ENCODE results near the gene NPIPA8. TPM values are rescaled to one million over a fixed set of nuclear protein-coding genes. Genes with fewer than 3 reads are reported as not detected.
"Not testable (repeated sequence)": the region's sequence is repeated elsewhere in the genome, so short reads cannot be mapped to it uniquely, and the experiment has no call there.

Gene NPIPA8
- 1.5 TPM for polyA plus RNA-seq (2013, experiment 1 of 2; ENCODE audit: insufficient read length)
- polyA plus RNA-seq (2013, experiment 2 of 2; ENCODE audit: insufficient read length) = 0.28 TPM

DNA sequence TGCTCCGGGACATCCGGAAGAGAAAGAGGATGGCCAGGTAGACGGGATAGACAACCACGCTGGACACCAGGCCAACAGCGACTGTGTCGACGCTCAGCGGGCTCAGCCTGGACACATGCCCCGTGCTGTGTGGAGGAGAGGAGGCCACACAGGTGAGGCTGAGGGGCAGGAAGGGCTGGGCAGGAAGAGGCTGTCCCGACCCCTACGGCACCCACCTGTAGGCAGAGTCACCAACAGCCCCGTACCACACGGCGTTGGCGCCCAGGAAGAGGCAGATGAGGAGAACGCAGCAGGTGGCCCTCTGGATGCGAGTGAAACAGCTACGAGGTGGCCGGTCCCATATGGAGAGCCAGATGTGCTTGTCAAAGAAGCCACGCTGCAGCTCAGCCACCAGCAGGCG is at the start of gene NPIPA8:
NPIPA8 (minus strand) TSS at position 101 of the 400 bp plus-strand sequence. CDS start 4,074 bp downstream, outside the sequence.
- DNase-seq = not testable (repeated sequence)

DNA sequence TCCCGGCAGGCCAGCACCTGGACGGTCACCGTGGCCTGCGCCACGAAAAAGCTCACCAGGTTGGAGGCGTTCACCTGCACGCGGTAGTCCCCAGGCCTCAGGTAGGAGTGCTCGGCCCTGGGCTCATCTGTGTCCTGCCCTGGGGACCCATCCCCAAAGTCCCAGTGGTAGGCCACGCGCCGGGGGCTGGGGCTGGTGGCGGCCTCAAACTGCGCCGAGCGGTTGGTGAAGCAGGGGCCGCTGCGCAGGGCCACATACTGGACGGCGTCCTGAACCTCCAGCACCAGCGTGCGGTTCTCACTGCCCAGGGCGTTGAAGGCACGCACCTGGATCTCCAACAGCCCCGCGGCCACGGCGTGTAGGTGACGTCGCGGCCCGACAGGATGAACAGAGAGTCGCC is 48.7 kb upstream of the NPIPA8 start:
- DNase-seq = not testable (repeated sequence)

DNA sequence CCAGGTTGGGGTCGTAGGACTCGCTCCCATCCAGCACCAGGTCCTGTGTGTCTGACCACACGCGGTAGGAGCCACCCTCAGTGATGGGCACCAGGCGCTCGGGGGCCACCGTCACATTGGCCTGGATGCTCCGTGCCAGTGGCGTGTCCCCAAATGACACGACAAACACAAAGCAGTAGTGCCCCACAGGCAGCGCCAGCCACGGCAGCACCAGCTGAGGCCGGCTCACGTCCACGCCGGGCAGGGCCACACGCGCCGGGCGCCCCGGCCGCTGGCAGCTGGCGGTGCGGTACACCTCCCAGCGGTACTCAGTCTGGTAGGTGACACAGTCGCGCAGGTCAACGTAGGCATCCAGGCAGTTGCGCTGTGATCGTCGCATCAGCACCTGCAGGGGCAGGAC is 48.3 kb upstream of the NPIPA8 start:
- not testable (repeated sequence) for DNase-seq

DNA sequence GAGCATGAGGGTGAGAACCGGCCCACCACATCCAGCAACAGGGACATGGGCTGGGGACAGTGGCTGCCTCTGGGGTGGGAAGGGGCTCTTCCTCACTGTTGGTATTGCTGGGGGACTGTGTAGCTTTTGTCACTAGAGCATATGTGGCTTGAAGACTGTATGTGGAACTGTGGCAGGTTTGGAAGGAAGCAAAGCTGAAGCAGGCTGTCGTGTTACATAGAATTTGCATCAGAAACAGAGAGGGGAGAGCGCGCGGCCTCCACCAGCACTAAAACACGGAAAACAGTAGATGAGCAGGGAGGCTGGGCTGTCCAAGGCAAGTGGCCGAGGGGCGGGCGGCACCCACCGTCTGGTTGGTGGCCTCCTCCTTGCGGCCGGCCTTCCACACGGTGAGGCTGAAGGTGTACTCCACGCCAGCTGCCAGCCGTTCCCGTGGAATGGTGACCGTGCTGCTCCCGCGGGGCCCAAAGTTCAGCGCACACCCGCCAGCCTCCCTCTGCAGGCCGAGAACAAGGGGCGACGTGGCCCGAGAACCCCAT is 47.6 kb upstream of the NPIPA8 start:
- DNase-seq = not testable (repeated sequence)

DNA sequence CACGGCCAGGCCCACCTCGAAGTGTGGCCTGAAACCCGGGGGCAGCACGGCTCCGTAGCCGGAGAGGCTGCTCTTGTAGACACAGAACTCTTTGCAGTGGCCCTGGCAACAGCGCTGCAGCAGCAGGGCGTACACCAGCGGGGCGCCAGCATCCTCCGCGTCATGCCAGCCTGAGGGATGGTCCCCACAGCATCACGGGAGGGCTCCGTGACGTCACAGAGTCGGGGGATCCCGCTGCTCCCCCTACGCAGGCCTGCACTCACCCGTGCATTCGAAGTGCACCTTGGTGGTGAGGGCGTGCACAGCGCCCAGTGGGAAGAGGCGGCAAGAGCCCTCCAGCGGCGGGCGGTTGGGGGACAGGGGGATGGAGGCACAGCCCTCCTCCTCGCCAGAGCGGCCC is 46.2 kb upstream of the NPIPA8 start:
- not testable (repeated sequence) for DNase-seq

DNA sequence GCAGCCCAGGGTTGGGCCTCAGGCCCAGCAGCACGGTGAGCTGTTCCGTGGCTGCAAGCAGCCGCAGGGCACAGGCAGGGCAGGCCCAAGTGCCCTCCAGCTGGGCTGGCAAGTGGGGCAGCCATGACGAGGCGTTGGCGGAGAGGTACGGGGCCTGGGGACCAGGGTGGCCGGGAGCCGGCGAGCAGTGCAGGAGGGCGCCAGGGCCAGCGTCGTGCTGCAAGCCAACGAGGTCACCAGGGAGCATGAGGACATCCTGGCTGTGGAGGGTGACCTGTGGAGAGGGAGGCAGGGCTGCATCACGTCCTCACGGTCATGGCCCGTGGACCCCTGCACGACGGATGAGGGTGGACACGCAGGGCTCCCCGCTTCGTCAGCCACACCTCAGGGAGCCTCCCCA is 11.2 kb upstream of the NPIPA8 start:
- DNase-seq = not testable (repeated sequence)

DNA sequence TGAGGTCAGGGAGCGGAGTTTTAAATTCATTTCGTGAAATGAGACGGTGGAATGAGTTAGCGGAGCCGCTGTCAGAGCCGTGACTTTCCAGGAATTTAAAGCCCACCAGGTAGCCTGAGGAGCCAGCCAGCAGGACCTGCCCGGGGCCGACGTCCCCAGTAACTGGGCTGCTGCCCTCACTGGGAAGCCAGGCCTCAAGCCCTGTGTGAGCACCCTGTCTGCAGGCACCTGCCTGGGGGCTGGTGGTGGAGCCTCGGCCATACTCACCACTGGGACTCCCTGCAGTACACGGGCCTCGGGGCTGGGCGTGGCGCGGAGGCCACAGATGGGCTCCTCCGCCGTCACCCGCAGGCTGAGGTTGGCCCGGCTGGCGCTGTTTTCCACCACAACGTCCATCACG is 10.5 kb upstream of the NPIPA8 start:
- DNase-seq = not testable (repeated sequence)

DNA sequence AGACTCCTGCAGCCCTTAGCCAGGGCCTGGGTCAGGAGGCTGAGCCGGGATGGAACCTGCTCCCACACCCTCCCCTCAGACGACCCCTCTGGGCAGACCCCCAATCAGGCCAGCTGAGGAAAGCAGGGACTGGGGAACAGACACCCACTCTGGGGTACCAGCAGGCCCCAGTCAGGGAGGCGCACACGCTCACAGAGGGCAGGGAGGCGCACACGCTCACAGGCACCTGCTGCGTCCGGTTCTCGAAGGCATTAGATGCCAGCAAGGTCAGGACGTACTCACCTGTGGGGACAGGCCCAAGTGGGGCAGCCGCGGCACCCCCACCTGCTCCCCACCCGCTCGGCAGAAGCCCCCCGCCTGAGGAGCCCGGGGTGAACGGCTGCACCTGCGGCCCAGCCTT is 8.1 kb upstream of the NPIPA8 start:
- DNase-seq = not testable (repeated sequence)

DNA sequence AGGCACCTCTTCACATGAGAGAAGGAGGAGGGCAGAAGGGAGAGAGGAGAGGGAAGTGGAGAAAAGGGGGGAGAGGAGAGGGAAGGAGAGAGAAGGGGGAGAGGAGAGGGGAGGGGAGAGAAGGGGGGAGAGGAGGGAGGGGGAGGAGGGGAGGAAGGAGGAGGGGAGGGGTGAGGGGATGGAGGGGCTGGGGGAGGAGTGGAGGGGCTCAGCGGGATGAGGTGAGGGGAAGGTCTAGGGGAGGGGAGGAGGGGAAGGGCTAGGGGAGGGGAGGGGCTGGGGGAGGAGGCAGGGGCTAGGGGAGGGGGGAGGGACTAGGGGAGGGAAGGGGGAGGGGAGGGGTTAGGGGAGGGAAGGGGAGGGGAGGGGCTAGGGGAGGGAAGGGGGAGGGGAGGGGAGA is 5.5 kb upstream of the NPIPA8 start:
- DNase-seq = not testable (repeated sequence)

DNA sequence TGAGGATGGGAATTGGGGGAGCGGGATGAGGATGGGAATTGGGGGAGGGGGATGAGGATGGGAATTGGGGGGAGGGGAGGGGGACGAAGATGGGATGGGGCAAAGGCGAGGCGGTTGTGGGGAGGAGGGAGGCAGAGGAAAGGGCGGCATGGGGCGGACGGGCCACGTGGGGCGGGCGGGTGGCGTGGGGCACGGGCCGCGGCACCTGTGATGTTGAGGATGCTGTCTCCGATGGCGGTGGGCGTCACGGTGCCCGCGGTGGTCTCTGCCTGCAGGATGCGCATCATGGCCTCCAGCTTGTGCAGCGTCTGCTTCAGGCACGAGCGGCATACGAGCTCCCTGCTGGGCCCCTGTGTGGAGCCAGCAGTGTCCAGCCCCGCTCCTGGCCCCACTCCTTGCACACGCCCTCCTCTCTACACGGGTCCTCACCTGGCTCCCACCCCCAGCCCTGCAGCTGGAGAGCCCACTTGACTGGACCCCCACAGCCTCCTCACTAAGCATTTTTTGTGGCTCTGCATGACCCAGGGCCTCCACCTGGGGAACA is 5.0 kb upstream of the NPIPA8 start:
- not testable (repeated sequence) for DNase-seq

DNA sequence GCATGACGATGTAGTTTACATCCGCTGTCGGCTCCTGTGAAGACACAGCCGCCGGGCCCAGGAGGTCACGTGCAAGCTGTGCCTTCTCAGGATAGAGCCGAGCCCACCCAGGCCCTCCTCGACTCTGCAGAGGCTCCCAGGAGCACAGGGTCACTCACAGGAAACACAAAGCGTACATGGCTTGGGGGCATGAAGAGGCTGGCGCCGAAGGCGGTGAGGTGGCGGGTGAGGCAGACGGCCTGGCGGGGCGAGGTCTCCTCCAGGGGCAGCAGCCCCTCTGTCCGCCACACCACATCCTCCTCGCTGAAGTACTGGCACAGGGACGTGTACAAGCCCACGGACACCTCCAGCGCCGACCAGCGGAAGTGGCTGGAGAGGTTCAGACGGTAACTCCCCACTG is 2.7 kb upstream of the NPIPA8 start:
- not testable (repeated sequence) for DNase-seq

DNA sequence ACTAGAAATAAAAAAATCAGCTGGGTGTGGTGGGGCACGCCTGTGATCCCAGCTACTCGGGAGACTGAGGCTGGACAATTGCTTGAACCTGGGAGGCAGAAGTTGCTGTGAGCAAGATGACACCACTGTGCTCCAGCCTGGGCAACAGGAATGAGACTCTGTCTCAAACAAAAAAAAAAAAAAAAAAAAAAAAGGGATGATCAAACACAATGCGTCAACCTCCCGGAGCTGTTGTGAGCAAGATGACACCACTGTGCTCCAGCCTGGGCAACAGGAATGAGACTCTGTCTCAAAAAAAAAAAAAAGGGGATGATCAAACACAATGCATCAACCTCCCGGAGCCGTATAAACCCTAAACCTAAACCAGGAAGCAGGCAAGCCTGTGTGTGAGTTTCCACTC is 24.7 kb downstream of the NPIPA8 start:
- DNase-seq = not testable (repeated sequence)

DNA sequence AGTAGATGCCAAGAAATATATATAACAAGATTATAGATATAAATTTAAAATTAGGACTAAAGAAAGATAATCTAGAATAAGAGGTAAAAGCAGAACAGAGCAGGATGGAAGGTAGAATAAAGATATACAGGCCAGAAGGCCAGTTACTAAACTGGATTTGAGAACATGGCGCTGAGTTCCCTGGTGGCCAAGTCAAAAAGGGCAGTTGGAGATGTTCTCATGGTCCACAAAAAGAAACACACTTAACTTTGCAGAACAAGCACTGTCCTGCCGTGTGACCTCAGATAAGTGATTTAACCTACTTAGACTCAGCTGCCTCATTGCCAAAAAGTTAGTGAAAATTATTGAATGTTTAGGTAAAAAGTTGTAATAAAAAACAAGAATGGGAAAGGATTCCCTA is 27.4 kb downstream of the NPIPA8 start:
- DNase-seq = not testable (repeated sequence)

DNA sequence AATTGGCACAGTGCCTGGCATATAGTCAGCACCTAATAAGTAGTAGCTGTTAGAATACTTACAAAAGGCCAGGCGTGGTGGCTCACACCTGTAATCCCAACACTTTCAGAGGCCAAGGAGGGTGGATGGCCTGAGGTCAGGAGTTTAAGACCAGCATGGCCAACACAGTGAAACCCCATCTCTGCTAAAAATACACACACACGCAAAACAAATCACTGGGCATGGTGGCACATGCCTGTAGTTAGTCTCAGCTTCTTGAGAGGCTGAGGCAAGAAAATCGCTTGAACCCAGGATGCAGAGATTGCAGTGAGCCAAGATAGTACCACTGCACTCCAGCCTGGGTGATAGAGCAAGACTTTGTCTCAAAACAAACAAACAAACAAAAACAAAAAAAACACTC is 29.3 kb downstream of the NPIPA8 start:
- DNase-seq = not testable (repeated sequence)

DNA sequence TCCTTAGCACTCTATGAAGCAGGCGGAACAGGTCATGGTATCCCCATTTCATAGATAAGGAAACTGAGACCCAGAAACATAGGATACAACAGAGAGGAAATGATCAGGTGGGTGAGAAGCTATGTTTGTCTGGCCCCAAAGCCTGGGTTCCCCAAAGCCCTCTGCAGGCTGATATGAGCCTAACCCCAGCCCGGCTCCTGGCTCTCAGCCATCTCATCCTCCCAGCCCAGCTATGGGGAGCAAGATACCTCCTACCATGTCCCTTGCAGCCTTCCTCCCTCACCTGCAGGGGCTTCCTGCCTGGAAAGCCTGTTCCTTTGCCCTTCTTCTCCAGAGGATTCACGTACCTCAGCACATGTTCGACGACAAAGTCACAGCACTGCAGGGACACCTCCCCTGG is 30.5 kb downstream of the NPIPA8 start:
- not testable (repeated sequence) for DNase-seq

DNA sequence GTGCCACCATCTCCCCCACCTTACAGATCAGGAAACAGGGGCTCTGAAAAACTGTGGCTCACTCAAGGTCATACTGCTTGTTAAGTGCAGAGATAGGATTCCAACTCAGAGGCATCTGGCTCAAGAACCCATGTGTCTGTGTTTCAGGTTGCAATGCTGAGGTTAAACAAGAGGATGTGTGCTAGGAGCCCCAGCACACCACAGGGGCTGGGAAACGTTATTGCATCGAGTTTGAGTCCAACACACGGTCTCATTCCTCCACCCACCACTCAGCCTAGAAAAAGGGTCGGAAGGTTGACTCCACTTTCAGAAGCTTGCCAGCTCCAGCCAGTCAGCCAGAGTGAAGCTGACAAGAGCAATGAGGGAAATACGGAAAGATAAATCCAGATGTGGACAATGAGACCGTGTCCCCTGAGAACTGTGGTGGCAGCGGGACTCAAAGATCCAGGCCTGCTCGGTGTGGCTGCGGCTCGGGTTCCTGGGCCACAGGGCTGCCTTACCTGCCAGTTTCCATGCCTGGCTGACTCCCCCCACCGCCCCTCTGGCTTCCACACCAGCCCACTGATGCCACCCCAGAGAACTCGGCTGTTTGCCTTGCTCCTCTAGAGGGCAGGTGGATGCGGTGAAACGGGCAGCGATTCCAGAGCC is 33.4 kb downstream of the NPIPA8 start:
- DNase-seq = not testable (repeated sequence)

DNA sequence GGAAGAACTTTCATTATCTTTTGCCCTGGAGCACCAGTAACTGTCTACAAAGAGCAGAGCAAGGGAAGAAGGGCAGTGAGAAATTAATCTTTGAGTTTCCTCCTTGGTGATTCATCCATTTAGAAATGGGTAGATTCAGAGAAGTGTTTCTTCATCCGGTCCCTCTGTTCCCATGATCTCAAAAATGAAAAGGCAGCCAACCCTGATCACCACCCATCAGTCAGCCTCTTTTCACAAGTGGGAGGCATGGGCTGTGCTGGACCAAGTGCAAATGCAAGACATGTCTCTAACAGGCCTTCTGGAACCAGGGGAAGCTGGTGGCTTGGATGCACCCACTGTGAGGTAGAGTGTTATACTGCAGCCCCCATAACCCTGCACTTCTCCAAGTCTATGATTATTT is 38.8 kb downstream of the NPIPA8 start:
- not testable (repeated sequence) for DNase-seq

DNA sequence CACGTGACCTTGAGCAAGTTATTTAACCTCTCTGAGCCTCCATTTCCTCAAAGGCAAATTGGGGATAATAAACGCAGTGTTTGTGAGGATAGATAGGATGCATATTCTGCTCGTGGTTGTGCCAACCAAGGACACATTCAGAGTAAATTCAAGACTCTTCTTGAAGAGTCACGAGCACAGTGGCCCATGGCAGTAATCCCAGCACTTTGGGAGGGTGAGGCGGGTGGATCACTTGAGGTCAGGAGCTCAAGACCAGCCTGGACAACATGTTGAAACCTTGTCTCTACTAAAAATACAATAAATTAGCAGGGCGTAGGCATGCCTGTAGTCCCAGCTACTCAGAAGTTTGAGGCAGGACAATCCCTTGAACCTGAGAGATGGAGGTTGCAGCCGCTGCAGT is 39.6 kb downstream of the NPIPA8 start:
- not testable (repeated sequence) for DNase-seq

DNA sequence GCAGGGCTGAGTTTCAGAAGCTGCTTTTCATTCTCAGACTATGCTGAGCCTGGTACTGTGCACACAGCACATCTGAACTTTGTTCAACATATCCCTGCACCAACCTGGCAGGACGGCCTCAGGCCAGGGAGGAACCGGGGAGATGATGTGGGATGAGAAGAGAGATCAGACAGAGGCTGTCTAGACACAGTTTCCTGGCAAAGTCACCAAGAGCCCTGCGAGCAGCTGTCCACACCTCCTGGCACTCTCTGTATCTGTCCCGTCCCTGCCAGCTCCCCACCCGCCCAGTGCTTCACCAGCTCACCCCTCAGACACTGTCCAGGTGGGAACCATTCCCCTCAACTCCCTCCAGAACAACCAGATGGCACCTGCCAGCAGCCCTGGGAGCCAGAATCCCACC is 42.2 kb downstream of the NPIPA8 start:
- DNase-seq = not testable (repeated sequence)

DNA sequence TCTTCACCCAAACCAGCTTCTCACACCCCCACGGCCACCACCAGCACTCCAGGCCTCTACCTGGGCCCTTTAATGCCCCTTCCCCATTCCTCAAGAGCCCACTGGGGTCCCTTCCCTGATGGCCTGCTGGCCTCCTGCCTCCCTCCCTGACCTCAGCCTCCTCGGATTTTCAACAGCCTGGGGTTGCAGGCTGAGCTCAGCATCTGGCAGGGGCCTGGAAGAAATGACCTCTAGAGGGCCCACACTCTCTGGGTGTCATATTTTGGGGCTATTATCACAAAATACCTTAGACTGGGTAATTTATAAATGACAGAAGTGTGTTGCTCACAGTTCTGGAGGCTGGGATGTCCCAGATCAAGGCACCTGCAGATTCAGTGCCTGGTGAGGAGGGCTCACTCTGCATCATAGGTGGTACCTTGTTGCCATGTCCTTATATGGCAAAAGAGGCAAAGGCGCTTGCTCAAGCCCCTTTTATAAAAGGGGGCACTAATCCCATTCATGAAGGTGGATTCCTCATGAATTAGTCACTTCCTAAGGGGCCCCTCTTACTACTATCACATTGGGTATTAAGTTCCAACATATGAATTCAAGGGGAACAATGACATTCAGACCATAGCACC is 43.1 kb downstream of the NPIPA8 start:
- DNase-seq = not testable (repeated sequence)

DNA sequence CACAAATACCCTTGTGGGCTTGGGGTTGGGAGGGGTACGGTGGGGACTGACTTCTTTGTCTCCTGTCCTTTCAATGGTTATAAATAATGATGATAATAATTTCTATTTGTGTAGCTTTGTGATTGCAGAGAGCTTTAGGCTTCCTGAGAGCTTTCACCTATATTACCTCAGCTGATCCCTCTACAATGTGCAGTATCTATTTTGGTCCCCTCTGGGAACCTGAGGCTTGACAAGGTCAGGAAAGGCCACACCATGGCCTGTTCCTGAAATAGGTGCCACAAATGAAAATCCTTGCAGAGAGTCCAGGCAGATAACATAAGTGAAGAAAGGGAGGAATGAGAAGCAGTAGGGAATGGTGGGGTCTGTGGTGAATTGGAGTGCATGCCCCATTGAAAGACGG is 45.6 kb downstream of the NPIPA8 start:
- not testable (repeated sequence) for DNase-seq

DNA sequence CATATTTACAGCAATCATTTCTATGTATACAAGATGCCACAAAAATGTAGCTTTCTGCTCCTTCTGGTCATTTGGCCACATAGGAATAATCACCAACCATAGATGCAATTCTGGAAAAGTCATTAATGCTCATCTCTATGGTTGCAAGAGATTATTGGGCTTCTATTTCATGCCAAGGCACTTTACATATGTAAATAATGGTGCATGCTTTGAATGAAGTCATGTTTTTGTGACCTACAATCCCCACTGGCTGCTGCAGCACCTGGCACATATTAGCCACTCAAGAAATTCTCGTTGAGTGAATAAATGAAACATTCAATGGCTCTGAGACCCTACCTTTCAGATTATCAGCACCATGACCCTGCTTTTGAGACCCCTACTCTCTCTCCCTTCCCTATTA is 50.2 kb downstream of the NPIPA8 start:
- DNase-seq = not testable (repeated sequence)

DNA sequence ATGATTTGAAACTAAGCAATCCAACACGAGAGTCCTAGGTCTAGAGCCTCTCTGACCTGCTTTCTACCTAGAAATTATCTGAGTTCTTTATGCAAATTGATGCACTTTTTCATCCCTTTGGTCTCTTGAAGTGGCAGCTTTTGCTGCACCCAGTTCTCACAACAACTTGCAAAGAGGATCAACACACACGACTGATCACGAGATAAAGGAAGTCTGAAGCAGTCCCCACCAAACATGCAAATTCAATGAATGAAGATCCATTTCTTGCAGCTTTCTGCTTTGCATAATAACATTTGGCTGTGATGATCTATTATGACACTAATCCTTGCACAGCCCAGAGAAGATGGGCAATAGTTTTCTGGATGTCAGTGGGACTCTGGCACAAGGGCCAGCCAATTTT is 56.2 kb downstream of the NPIPA8 start:
- DNase-seq = not testable (repeated sequence)

DNA sequence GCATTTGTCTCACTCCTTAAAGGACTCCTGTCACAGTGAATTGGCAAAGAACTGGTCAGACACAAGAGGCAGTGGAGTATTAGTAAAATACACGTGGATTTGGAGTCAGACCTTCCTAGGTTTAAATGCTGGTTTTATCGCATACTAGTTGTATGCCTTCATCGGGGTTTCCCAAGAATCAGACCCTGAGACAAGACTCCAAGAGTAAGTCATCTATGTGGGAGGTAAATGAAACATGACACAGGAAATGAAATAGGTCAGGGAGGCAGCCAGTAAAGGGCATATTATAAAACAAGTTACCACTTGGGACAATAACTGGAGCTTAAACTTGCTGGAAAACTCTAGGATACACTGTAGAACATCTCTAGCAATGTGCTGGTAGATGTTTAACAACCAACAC is 59.8 kb downstream of the NPIPA8 start:
- not testable (repeated sequence) for DNase-seq

Data from fibroblast of skin of scalp (primary cell).